GM12878 (cell line): ENCODE measurements around the gene DEFB132.

Source experiments
- CEBPB ChIP-seq, 2 experiments: fragments of 150-350 bp in 1 of 2; IDR thresholded peaks; 2 replicates each; pipeline ENCODE4 v1.6.1; 2012 to 2014; ENCODE audit warnings: low read depth in 2 of 2, low read length in 2 of 2, borderline replicate concordance in 1 of 2, inconsistent platforms in 1 of 2
- SUZ12 ChIP-seq: fragments of 200-600 bp; sonication (generic); IDR thresholded peaks from one replicate; pipeline ENCODE4 v1.6.1; 2018; ENCODE audit warnings: antibody characterized with exemption, mild to moderate bottlenecking; ENCODE audit not compliant: unreplicated experiment
- TF ChIP-seq, protein P1 (sequence below): IDR thresholded peaks from 2 replicates; pipeline ENCODE4 v1.6.1; 2012; ENCODE audit warnings: low read depth, low read length, improper control_type of control experiment
- TF ChIP-seq, protein P2 (sequence below): IDR thresholded peaks from 2 replicates; pipeline ENCODE4 v1.6.1; 2011; ENCODE audit warnings: low read depth, low read length, improper control_type of control experiment, borderline replicate concordance

DNA sequence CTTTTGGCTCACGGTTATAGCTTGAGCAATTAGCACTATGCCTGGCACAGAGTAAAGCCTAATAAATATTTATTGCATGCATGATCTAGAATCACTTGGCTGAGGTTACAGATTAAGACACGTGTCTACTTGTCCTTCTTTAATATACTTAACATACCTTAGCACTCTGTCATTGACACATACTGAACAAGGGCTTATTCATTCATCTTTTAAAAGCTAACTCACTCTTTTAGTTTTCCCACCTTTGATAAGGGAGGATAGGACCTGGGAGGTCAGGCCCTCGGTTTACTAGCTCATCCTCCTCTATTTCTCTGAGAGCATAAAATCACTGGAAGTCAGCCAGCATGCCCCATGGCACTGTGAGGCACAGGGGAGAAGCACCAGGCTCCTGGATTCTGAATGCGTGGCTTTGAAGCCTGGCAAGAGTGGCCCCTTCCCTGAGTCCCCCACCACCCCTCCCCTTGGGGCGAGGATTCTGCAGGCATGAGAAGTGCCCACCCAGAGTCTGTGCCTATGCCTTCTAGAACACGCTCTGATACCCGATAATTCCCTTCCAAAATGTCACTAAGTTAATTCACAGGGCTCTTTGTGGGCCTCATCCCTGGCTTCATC, 51.0 kb downstream of the DEFB132 start:
- TF ChIP-seq, protein P1, sequence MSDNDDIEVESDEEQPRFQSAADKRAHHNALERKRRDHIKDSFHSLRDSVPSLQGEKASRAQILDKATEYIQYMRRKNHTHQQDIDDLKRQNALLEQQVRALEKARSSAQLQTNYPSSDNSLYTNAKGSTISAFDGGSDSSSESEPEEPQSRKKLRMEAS, result no peak
- TF ChIP-seq, protein P2, sequence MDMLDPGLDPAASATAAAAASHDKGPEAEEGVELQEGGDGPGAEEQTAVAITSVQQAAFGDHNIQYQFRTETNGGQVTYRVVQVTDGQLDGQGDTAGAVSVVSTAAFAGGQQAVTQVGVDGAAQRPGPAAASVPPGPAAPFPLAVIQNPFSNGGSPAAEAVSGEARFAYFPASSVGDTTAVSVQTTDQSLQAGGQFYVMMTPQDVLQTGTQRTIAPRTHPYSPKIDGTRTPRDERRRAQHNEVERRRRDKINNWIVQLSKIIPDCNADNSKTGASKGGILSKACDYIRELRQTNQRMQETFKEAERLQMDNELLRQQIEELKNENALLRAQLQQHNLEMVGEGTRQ, result no peak
- TF ChIP-seq CEBPB (IDR thresholded peaks at IDR 0.05; ENCODE audit: borderline replicate concordance in 1 of 2, low read depth in 2 of 2, low read length in 2 of 2), result no peak
- TF ChIP-seq SUZ12, result no peak
